ENCODE data around the gene RSPH3. TPM values are rescaled to one million over a fixed set of nuclear protein-coding genes. Genes with fewer than 3 reads are reported as not detected.
A peak's percentile ranks its signal among the peaks of the same experiment; 100 is the strongest.

The RSPH3 gene
- total and polyA plus RNA-seq, 2 of the 13 experiments (the other 11 are each of a cell fraction or from before 2014, with no cell fraction given): 1.3 to 3.5 TPM

DNA sequence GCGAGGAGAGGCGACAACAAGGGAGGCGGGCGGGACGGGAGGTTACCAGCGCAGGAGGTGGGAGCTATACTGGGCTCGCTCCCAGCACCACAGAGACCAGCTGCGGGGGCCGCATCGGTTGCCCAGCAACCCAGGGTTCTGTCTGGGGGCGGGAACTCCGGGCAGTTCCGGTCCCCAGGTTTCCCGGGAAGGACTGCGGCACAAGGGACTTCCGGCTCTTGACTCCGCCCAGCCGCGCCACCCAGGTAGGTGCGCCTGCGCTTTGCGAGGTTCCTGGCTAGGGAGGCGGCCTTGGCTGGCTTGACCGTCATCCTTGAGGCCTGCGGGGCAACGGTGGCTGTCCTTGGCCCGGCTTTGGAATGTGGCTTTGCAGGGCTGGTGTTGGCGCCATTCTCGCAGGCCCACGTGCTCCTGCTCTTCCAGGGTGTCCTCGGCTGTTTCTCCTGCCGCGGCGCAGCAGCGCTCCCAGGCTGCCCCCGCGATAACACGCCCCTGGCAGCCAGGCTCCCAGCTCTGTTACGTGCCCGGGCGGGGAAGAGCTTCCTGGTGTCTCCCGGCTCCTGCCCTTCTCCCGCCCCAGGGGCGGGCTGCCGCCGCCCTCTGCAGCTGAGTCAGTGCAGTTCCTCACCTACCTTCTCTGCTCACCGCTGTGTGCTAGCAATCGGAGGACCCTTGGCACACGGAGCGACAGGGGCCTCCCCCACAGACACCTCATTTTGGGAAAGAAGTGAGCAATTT, at the start of gene RSPH3 (continued):
- TF ChIP-seq, protein P1, sequence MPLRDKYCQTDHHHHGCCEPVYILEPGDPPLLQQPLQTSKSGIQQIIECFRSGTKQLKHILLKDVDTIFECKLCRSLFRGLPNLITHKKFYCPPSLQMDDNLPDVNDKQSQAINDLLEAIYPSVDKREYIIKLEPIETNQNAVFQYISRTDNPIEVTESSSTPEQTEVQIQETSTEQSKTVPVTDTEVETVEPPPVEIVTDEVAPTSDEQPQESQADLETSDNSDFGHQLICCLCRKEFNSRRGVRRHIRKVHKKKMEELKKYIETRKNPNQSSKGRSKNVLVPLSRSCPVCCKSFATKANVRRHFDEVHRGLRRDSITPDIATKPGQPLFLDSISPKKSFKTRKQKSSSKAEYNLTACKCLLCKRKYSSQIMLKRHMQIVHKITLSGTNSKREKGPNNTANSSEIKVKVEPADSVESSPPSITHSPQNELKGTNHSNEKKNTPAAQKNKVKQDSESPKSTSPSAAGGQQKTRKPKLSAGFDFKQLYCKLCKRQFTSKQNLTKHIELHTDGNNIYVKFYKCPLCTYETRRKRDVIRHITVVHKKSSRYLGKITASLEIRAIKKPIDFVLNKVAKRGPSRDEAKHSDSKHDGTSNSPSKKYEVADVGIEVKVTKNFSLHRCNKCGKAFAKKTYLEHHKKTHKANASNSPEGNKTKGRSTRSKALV (CRISPR knock-in tag; IDR thresholded peaks at IDR 0.05): peak; percentile 88
- TF ChIP-seq HOXA3 (CRISPR knock-in tag; IDR thresholded peaks at IDR 0.05) (peak; percentile 93), KDM6A (CRISPR knock-in tag; IDR thresholded peaks at IDR 0.05; ENCODE audit: low read depth) (no peak), NFKBIZ (CRISPR knock-in tag; IDR thresholded peaks at IDR 0.05) (peak; percentile 84), IRF2 (CRISPR knock-in tag; IDR thresholded peaks at IDR 0.05) (peak; percentile 70; the same call in 1 of the 2 replicates), BCL6 (CRISPR knock-in tag; IDR thresholded peaks at IDR 0.05) (peak; percentile 66), KDM4B (CRISPR knock-in tag; IDR thresholded peaks at IDR 0.05) (peak; percentile 98; the same call in 1 of the 2 replicates), FIP1L1 (IDR thresholded peaks at IDR 0.05; ENCODE audit: borderline replicate concordance, insufficient read depth, low read depth, low read length) (no peak)
- TF ChIP-seq, protein P2, sequence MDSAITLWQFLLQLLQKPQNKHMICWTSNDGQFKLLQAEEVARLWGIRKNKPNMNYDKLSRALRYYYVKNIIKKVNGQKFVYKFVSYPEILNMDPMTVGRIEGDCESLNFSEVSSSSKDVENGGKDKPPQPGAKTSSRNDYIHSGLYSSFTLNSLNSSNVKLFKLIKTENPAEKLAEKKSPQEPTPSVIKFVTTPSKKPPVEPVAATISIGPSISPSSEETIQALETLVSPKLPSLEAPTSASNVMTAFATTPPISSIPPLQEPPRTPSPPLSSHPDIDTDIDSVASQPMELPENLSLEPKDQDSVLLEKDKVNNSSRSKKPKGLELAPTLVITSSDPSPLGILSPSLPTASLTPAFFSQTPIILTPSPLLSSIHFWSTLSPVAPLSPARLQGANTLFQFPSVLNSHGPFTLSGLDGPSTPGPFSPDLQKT (CRISPR knock-in tag; IDR thresholded peaks at IDR 0.05; ENCODE audit: borderline replicate concordance): peak; percentile 68; the same call in 1 of the 2 replicates
- TF ChIP-seq, protein P3, sequence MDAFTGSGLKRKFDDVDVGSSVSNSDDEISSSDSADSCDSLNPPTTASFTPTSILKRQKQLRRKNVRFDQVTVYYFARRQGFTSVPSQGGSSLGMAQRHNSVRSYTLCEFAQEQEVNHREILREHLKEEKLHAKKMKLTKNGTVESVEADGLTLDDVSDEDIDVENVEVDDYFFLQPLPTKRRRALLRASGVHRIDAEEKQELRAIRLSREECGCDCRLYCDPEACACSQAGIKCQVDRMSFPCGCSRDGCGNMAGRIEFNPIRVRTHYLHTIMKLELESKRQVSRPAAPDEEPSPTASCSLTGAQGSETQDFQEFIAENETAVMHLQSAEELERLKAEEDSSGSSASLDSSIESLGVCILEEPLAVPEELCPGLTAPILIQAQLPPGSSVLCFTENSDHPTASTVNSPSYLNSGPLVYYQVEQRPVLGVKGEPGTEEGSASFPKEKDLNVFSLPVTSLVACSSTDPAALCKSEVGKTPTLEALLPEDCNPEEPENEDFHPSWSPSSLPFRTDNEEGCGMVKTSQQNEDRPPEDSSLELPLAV (CRISPR knock-in tag; conservative IDR thresholded peaks at IDR 0.05; ENCODE audit: low read depth): peak; percentile 56; the same call in 1 of the 2 replicates
- TF ChIP-seq, protein P4, sequence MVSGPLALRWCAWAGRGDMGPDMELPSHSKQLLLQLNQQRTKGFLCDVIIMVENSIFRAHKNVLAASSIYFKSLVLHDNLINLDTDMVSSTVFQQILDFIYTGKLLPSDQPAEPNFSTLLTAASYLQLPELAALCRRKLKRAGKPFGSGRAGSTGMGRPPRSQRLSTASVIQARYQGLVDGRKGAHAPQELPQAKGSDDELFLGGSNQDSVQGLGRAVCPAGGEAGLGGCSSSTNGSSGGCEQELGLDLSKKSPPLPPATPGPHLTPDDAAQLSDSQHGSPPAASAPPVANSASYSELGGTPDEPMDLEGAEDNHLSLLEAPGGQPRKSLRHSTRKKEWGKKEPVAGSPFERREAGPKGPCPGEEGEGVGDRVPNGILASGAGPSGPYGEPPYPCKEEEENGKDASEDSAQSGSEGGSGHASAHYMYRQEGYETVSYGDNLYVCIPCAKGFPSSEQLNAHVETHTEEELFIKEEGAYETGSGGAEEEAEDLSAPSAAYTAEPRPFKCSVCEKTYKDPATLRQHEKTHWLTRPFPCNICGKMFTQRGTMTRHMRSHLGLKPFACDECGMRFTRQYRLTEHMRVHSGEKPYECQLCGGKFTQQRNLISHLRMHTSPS (CRISPR knock-in tag; IDR thresholded peaks at IDR 0.05; ENCODE audit: low read depth): peak; percentile 96
- TF ChIP-seq, protein P5, sequence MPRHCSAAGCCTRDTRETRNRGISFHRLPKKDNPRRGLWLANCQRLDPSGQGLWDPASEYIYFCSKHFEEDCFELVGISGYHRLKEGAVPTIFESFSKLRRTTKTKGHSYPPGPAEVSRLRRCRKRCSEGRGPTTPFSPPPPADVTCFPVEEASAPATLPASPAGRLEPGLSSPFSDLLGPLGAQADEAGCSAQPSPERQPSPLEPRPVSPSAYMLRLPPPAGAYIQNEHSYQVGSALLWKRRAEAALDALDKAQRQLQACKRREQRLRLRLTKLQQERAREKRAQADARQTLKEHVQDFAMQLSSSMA (CRISPR knock-in tag; IDR thresholded peaks at IDR 0.05): no peak; the same call in none of the 2 replicates
- TF ChIP-seq, protein P6, sequence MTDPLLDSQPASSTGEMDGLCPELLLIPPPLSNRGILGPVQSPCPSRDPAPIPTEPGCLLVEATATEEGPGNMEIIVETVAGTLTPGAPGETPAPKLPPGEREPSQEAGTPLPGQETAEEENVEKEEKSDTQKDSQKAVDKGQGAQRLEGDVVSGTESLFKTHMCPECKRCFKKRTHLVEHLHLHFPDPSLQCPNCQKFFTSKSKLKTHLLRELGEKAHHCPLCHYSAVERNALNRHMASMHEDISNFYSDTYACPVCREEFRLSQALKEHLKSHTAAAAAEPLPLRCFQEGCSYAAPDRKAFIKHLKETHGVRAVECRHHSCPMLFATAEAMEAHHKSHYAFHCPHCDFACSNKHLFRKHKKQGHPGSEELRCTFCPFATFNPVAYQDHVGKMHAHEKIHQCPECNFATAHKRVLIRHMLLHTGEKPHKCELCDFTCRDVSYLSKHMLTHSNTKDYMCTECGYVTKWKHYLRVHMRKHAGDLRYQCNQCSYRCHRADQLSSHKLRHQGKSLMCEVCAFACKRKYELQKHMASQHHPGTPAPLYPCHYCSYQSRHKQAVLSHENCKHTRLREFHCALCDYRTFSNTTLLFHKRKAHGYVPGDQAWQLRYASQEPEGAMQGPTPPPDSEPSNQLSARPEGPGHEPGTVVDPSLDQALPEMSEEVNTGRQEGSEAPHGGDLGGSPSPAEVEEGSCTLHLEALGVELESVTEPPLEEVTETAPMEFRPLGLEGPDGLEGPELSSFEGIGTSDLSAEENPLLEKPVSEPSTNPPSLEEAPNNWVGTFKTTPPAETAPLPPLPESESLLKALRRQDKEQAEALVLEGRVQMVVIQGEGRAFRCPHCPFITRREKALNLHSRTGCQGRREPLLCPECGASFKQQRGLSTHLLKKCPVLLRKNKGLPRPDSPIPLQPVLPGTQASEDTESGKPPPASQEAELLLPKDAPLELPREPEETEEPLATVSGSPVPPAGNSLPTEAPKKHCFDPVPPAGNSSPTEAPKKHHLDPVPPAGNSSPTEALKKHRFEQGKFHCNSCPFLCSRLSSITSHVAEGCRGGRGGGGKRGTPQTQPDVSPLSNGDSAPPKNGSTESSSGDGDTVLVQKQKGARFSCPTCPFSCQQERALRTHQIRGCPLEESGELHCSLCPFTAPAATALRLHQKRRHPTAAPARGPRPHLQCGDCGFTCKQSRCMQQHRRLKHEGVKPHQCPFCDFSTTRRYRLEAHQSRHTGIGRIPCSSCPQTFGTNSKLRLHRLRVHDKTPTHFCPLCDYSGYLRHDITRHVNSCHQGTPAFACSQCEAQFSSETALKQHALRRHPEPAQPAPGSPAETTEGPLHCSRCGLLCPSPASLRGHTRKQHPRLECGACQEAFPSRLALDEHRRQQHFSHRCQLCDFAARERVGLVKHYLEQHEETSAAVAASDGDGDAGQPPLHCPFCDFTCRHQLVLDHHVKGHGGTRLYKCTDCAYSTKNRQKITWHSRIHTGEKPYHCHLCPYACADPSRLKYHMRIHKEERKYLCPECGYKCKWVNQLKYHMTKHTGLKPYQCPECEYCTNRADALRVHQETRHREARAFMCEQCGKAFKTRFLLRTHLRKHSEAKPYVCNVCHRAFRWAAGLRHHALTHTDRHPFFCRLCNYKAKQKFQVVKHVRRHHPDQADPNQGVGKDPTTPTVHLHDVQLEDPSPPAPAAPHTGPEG (CRISPR knock-in tag; IDR thresholded peaks at IDR 0.05): peak; percentile 97
